GM21528 (cell line): ENCODE results near the gene ADAMTS9.
A peak's percentile ranks its signal among the peaks of the same experiment; 100 is the strongest.
"Not testable (repeated sequence)": the region's sequence is repeated elsewhere in the genome, so short reads cannot be mapped to it uniquely, and the experiment has no call there.

ENCODE experiments used
- ATAC-seq: cut with Tn5 transposase; IDR thresholded peaks from one replicate; pipeline ENCODE4 v1.9.1; 2021; ENCODE audit warnings: mild to moderate bottlenecking, moderate library complexity; ENCODE audit not compliant: unreplicated experiment, low FRiP score

ADAMTS9 gene

DNA sequence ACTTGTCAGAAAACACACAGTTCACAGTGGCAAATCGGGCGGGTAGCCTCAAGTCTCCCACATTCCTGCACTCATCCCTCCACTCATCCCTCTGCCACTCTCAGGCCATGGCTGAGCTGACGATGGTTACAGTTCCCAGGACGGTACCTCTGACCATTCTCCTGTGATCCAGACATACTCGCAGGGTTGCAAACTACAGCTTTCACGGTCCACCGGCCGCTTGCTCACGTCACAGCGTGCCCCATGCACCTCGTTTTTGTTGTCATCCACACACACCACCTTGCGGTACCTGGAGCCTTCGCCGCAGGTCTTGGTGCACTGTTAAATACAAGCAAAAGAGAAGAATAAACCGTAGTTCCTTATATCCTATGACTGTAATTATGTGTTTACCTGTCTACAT, 137.1 kb downstream of the ADAMTS9 start:
- ATAC-seq: no peak

DNA sequence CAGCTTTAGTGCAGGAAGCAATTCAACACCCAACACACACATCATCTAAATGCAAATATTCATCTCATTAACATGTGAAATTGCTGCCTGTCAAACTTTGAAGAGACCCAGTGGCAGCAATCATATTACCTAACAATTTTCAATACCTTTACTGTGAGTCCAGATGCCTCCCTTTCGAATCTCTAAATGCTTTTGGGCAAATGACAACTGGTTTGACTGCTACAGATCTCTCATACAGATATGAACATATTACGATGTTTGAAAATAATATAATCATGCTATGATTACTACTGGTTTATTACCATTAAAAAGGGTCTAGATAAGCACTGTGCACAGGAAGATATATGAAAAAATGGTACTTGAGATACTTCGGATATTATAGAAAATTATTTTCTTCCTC, 137.9 kb downstream of the ADAMTS9 start:
- no peak for ATAC-seq

DNA sequence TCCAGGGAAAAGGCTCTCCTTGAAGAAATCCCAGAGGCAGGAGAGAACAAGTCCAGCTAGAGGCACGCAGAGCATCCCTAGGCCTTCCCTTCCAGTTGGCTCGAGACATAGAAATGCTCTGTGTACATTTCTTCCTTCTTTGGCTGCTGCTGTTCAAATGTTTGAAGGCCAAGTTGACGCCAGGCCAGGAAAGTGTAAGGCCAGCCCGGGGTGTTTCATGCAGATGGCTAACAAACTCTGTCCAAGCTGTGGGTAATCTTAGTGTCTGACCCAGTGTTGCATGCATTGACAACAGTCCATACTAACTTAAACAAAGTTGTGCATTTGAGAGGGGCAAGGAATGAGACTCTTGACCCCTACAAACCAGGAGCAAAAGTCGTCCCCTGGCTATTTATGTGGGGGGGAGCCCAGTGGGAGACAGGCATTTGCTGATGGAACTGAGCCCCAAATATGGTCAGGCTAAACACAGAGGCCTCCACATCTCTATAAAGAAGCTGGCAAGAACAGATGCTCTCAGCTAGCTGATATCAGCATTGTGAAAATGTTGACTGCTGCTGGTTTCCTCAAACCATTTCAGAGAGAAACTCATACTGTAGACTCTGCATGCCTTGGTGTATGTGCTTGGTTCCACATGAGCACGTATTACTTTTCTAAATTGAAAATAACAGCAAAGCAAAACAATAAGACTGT, 139.5 kb downstream of the ADAMTS9 start:
- no peak for ATAC-seq

DNA sequence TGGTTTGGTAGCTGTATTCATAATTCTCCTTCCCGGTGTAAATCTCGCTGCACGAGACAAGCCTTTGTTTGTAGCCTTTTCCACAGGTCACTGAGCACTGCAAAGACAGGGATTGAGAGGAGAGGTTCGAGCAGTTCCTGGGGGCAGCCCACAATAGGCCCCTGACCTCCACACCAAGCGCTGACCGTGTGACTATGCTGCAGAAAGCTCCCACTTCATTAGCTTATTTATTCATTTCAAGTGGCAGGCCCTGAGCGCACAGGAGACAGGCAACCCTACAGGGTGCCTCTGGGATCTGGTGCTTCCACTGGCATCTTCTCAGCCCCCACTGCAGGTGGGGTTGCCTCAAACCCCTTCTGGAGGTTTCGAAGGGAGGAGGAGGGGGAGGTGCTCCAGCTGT, 140.9 kb downstream of the ADAMTS9 start:
- ATAC-seq: no peak

DNA sequence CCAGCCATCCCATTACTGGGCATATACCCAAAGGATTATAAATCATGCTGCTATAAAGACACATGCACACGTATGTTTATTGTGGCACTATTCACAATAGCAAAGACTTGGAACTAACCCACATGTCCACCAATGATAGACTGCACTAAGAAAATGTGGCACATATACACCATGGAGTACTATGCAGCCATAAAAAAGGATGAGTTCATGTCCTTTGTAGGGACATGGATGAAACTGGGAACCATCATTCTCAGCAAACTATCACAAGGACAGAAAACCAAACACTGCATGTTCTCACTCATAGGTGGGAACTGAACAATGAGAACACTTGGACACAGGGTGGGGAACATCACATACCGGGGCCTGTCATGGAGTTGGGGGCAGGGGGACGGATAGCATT, 142.6 kb downstream of the ADAMTS9 start:
- ATAC-seq: not testable (repeated sequence)

DNA sequence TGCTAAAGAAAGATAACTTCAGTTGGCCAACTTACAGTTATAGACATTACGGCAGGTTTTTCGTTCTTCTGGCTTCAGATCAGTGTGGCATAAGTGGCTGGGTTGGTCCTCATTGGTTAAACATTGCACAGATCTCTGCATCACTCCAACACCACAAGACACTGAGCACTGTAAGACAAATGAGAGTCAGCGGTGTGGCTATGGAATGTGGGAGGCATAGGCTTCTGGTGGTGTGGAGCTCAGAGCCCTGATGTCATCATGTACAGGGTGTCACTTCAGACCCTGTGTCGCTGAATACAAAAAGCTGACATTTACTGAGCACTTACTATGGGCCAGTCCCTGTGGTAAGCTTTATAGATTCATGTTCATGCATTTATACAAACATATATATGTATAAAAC, 146.0 kb downstream of the ADAMTS9 start:
- ATAC-seq: no peak

DNA sequence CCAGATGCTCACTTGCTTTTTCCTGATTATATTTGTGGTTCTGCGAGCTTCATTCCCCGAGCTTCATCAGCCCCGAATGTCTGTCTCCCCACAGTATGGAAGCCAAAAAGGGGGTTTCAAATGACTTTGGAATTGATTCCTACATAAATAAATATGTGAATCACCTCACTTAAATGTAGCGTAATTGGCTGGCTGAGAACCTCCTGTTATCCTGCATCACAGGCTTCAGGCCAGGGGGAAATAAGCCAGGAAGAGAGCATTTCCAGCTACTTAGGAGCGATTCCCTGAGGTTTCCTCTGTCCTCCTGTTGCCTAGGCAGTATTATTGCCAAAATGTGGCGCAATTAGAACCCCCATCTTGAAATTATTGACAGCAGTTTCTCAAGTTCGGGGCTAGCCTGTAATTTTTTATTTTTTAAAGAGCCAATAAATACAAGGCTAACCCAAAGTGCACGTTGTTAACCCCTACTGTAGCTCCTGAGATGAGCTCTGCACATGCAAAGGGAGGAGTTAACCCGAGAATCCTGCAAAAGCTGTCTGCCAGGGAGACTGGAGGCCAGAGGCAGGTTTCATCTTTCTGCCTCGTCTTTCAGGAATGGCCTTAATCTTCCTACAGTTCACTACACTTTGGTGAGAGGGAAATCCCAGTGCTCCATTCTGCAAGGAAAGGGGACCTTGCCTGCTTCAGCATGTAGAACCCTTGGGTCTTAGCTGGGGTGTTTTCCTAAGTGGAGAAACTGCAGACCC, 148.2 kb downstream of the ADAMTS9 start:
- ATAC-seq: no peak

DNA sequence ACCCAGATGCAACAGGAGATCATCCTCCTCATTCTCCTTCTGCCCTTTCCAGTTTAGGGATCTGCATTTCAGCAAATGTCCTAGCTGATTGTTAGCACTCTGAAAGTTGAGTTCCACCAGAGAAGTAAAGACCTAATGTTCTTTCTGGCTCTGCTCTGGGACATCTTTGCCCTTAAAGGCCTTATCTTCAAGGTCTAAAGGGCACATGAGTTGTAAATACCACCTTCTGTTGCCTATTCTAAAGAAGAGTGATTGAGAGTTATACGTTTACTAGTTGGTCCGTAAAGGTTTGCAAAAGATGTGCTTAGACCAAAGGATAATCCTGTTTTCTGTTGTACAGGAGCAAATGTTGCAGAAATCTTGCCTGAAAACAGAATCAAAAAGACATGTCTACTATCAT, 151.6 kb downstream of the ADAMTS9 start:
- ATAC-seq: no peak

DNA sequence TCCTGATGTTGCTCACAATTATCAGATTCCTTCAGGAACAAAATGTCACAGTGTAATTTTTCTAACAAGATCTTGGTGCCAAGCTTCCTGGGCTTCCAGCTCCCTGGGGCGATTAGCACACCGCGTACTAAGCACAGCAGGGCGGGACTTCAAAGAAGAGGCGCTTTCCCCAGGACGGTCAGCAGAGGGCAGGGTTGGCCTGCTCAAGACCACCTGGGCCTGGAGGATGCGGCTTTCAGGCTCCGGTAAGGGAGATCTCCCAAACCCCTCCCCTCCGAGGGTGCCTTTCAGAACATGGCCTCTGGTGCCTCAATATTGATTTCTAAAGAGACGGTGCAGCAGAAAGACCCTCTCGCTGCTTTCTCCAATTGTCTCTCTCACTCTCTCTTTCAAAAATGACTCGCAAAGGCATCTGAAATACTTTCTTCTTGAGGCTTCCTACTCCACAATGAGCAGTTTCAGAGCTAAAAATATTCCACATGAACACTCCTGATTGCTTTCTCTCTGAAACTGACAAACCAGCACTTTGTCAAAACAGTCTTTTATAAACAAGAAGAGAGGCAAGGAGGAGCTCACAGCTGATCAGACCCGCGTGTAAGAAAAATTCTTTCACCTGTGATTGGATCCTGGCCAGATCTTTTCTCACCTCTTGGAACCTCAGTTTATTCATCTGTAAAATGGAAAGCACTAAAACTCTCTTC, 154.0 kb downstream of the ADAMTS9 start:
- ATAC-seq: peak; percentile 90

DNA sequence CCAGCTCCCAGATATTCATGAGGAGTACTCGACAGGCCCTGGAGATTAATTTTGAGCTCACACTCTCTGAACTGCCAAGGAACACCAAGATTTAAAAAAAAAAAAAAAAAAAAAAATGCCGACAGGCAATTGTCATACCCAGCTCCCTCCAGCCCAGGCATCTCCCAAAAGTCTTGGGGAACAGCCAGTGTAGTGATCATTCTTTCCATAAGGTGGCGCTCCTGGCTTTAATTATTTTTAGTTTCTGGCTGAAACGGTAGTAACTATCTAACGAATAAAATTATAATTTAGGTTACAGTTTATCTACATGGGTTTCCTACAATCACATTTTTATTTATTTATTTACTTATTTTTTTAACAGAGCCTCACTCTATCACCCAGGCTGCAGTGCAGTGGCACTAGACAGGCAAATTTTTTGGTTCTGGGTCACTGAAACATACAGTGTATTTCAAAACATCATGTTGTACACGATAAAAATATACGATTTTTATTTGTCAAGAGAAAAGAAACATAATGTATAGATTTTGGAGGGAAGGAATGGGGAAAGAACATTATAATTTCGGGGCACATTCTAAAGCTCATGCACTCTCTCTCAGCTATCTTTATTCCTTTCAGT, 157.3 kb downstream of the ADAMTS9 start:
- no peak for ATAC-seq

DNA sequence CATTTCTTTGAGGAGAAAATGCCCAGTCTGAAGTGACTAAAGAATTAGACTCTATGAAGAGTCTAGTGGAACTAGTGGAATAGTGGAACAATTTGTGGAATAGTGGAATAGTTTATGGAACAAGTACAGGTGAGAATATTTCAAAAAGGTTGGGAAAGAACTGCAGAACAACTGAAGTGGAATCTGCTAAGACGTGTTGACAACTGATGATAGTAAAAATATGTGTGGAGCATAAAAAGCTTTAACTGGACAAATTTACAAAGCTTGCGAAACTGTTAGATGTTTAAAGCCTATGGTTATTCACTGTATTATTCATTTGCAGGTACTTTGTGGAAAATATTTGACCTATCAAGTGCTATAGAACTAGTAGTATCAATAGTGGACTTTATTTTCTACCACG, 164.5 kb downstream of the ADAMTS9 start:
- no peak for ATAC-seq

DNA sequence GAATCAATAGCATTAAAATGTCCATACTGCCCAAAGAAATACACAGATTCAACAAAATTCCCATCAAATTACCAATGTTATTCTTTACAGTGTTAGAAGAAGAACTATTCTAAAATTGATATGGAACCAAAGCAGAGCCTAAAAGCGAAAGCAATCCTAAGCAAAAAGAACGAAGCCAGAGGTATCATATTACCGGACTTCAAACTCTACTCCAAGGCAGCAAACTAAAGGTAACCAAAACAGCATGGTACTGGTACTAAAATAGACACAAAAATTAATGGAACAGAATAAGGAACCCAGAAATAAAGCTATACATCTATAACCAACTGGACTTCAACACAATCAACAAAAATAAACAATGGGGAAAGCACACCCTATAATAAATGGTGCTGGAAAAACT, 167.5 kb downstream of the ADAMTS9 start:
- no peak for ATAC-seq

DNA sequence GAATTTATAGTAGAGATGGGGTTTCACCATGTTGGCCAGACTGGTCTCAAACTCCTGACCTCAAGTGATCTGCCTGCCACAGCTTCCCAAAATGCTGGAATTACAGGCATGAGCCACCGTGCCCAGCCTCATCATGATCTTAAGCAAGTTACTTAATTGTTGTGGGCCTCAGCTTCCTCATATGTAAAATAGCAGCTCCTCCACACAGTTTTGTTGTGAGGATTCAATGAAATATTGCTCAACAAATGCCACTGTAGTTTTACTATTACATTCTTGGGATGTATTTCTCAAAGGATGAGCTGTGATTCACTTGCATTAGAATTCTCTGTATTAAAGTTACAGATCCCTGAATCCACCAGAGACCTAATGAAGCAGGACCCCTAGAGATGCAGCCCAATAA, 168.8 kb downstream of the ADAMTS9 start:
- ATAC-seq: no peak

DNA sequence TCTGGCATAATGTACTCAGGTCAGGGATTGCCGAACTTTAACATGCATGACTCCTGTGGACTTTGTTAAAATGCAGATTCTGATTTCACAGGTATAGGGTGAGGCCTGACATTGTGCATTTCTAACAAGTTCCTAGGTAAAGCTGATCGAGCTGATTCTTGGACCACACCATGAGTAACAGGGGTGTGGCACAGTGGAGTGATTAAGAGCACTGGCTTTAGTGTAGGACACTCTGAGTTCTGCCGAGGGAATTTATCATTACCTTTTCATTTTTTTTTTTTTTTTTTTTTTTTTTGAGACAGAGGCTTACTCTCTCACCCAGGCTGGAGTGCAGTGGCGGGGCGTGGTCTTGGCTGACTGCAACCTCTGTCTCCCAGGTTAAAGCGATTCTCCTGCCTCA, 169.3 kb downstream of the ADAMTS9 start:
- no peak for ATAC-seq

DNA sequence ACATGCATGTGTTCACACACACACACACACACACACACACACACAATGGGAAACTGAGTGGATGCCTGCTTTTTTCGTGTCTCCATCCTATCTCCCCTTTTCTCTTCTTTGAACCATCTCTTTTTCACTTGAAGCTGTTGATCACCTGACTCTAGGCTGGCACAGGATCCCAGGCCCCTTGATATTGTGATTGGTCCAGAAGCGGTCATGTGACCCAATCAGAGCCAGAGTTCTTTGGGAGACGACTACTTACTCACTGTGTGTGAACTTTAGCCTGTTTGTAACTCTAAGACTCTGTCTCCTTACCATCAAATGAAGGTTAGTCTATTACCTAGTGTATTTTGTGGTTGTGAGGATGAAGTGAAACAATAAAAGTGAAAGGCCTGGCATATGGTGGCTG, 172.9 kb downstream of the ADAMTS9 start:
- ATAC-seq: no peak

DNA sequence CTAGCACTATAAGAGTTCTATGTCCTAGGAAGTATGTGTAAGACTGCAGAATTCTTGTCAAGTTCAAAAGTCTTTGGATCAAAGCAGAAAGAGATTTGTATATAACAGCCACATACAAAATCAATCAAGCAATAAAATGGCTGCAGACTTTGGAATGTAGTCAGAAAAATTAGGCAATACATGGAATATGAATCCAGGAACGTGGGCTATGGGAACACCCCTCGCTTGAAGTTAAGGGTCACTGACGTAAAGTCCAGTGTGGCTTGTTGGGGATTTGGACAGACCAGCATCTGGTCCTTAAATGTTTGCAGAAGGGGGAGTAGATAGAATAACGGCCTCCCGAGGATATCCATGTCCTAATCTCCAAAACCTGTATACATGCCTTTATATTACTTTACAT, 178.6 kb downstream of the ADAMTS9 start:
- no peak for ATAC-seq

DNA sequence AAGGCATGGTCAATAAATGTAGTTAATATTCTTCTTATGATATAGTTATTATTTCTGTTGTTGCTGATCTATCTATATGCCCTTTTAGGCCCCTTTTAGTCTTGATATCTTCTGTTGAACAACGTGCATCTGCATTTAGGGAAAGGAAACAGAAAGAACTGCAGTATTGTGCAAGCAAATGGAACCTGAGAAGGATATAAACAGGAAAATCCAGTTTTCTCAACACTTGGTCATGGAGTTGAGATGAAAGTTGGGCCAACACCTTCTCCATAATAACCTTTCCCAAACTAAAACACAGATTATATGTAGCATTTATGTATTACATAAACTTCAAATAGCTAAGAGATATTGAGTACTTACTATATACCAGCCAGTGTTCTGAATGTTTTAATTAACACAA, 179.7 kb downstream of the ADAMTS9 start:
- no peak for ATAC-seq

DNA sequence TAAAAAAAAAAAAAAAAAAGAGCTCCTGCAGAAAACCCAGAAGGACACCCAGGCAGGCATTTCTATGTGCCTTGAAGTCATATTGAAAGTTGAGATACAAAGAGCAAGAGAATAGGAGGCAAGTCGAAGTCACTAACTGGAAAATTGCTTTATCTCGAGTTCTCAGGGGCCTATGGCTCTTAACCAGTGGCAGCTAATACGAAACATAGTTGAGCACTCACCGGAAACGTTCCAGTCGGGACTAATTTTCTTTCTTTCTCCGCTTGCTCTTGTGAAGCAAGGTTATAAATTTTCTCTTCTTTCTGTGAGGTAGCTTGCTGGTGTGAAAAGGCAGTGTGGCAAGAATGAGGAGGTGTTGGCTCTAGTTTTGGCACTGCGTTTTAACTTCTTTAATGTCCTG, 181.5 kb downstream of the ADAMTS9 start:
- ATAC-seq: no peak

DNA sequence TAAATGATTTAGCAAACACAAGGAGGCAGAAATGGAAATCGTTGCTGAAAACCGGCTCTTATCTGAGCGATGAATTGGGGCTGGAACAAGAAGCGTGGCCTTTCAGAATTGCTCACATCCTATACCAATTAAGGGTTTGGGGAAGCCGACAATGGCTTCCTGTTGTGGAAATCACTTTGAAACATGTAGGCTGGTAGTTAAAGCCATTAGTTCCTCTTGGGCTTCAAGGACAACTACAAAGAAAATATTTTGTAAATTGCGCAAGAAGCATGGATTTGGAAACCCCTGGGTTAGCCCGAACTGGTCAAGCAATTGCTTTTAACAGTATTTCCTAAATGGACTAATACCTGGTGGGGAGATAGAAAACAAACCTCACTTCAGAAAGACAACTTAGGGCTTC, 182.4 kb downstream of the ADAMTS9 start:
- no peak for ATAC-seq

DNA sequence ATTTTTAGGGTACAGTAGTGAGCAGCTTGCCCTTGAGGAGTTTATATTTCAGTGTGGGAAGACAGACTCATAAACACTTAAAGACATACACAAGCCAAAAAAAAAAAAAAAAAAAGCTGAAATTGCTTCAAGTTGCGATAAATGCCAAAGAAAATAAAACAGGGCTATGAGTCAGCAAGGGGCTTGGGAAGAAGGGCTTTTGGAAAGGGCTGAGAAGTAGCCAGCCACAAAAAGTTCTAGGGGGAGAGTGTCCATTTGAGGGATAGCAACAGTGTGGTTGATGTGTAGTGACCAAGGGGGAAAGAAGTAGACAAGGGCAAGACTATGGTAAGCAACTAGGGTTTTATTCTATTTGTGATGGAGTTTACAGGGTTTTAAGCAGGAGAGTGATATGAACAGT, 185.5 kb downstream of the ADAMTS9 start:
- no peak for ATAC-seq

DNA sequence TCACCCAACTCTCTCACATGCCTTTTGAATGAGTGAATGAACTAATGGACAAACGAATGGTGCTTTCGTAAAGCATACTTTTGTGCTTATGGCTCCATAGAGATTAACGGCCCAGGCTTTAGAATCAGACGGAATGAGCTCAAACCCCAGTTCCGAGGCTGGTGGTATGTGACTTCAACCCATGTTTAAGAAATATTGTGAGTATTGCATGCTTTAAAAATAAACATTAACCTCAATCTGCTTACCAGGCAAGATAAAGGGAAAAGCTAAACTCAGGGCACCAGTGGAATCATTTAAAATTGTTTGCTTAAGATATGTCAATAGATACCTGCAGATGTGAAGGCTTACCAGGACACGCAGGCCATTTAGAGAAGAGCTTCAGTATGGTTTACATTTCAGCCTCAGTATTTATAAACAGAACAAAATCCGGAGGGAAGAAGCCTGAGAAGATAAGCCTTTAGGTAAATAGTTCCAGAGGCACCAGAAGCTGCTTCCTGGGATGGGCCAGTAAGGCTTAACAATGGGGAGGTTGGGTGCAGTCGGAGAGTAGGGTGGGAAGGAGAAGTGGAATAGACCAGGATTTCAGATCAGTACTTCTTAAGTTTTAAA, 186.4 kb downstream of the ADAMTS9 start:
- ATAC-seq: no peak
